ENCODE results near the gene KANSL1. TPM values are rescaled to one million over a fixed set of nuclear protein-coding genes. Genes with fewer than 3 reads are reported as not detected.

The KANSL1 gene
- polyA plus RNA-seq, 1 of the 3 experiments (the other 2 are of a cell fraction) = 10.0 TPM

- TF ChIP-seq IRF3 (IDR thresholded peaks at IDR 0.05; ENCODE audit: low read depth, low read length) = no peak
- TF ChIP-seq EZH2phosphoT487 (IDR thresholded peaks at IDR 0.05; ENCODE audit: borderline replicate concordance, low read depth) = no peak
- no peak for TF ChIP-seq TEAD4 (IDR thresholded peaks at IDR 0.05; ENCODE audit: borderline replicate concordance, insufficient read depth)
Observed at GRCh38 chr17:46192439-46193150, 634 bp downstream of the KANSL1 start (continued).

- no peaks in the 10 kb centered on the region for H3K9me3 ChIP-seq
- peaks cover 20% of the 10 kb centered on the region for H3F3A ChIP-seq (replicated peaks; ENCODE audit: insufficient read depth)
- H3K4me2 ChIP-seq = peak overlapping the region; percentile 79
- DNase-seq = no peak
- H3K4me3 ChIP-seq (ENCODE audit: low read depth in 2 of 2, low read length in 1 of 2) = peak overlapping the region; percentile 76 to 93
- ChIA-PET CTCF (interaction anchor here (1.1 to 2.3 kb wide), 10 partner anchors 10 to 190 kb away, joined by 3 to 68 read pairs (median 7); no protein-coding TSS in a partner anchor), POLR2A (interaction anchor here (1.0 to 1.7 kb wide), 2 partner anchors 75 to 109 kb away, joined by 5 to 8 read pairs; no protein-coding TSS in a partner anchor)
- H3K36me3 ChIP-seq (replicated peaks in 1 of 2; ENCODE audit: control insufficient read depth in 1 of 2, insufficient read depth in 2 of 2, low read length in 1 of 2) = peaks cover 0 to 13% of the 10 kb centered on the region in 2 experiments
- WGBS (ENCODE audit: low lambda C conversion rate) = under 1% methylated on average over 7 of the region's 7 CpGs
- H2AFZ ChIP-seq (ENCODE audit: low read depth) = peak overlapping the region; percentile 71
- H3K9ac ChIP-seq = peak overlapping the region; percentile 95
- H4K20me1 ChIP-seq (ENCODE audit: insufficient read depth) = peaks cover 65% of the 10 kb centered on the region
- peaks cover 85% of the 10 kb centered on the region for H3K79me2 ChIP-seq (ENCODE audit: insufficient read depth)
- H3K27me3 ChIP-seq (ENCODE audit: insufficient read depth) = no peaks in the 10 kb centered on the region
- peak overlapping the region; percentile 94 to 97 for H3K27ac ChIP-seq (ENCODE audit: low read depth in 2 of 2, low read length in 1 of 2)
- no peak for TF ChIP-seq USF2 (IDR thresholded peaks at IDR 0.05; ENCODE audit: borderline replicate concordance, low read depth, low read length)
- TF ChIP-seq CTCF (IDR thresholded peaks at IDR 0.05) = 0 out of 2 replicates have a peak, but pooled peaks have one; percentile 1
- H3K4me1 ChIP-seq (ENCODE audit: control insufficient read depth in 1 of 2, insufficient read depth in 2 of 2, low read depth in 1 of 2, low read length in 1 of 2) = peaks cover 14% of the 10 kb centered on the region in 2 experiments; a peak in 3 of 4 replicates
- H3K9me2 ChIP-seq = no peaks in the 10 kb centered on the region
Observed at GRCh38 chr17:46192189-46192438, 1.1 kb downstream of the KANSL1 start.

GRCh38 chr17:46191322-46192188 lies 1.7 kb downstream of the KANSL1 start:
- Histone ChIP-seq H3K9me2 (no peaks in the 10 kb centered on the region), H3K9me3 (no peaks in the 10 kb centered on the region), H3K27me3 (ENCODE audit: insufficient read depth) (no peaks in the 10 kb centered on the region), H3K4me1 (ENCODE audit: control insufficient read depth in 1 of 2, insufficient read depth in 2 of 2, low read depth in 1 of 2, low read length in 1 of 2) (peaks cover 14% of the 10 kb centered on the region in 2 experiments; a peak in 3 of 4 replicates), H2AFZ (ENCODE audit: low read depth) (peak overlapping the region; percentile 71; the same call in 1 of the 2 replicates), H3K9ac (peak overlapping the region; percentile 95), H3K4me3 (ENCODE audit: low read depth in 2 of 2, low read length in 1 of 2) (peak overlapping the region; percentile 76 to 93), H3K27ac (ENCODE audit: low read depth in 2 of 2, low read length in 1 of 2) (peak overlapping the region; percentile 94 to 97), H3F3A (replicated peaks; ENCODE audit: insufficient read depth) (peaks cover 20% of the 10 kb centered on the region), H3K79me2 (ENCODE audit: insufficient read depth) (peaks cover 85% of the 10 kb centered on the region), H3K36me3 (replicated peaks in 1 of 2; ENCODE audit: control insufficient read depth in 1 of 2, insufficient read depth in 2 of 2, low read length in 1 of 2) (peaks cover 0 to 10% of the 10 kb centered on the region in 2 experiments), H3K4me2 (peak overlapping the region; percentile 79), H4K20me1 (ENCODE audit: insufficient read depth) (peaks cover 71% of the 10 kb centered on the region)
- CTCF ChIA-PET = interaction anchor here (1.4 to 2.3 kb wide), 4 partner anchors 16 to 189 kb away, joined by 11 to 68 read pairs (median 28); no protein-coding TSS in a partner anchor
- POLR2A ChIA-PET = interaction anchor here (1.0 to 1.7 kb wide), 2 partner anchors 75 to 108 kb away, joined by 5 to 8 read pairs; no protein-coding TSS in a partner anchor
- 2% methylated on average over 20 of the region's 20 CpGs for WGBS (ENCODE audit: low lambda C conversion rate)
- peak; percentile 71 for DNase-seq
- peak; percentile 98 for TF ChIP-seq MXI1 (IDR thresholded peaks at IDR 0.05; ENCODE audit: low read depth, low read length)
- peak; percentile 84 for TF ChIP-seq USF1 (IDR thresholded peaks at IDR 0.05; ENCODE audit: borderline replicate concordance, low read depth)
- no peak for TF ChIP-seq IRF3 (IDR thresholded peaks at IDR 0.05; ENCODE audit: low read depth, low read length)
- 0 out of 2 replicates have a peak, but pooled peaks have one; percentile 1 for TF ChIP-seq RAD21 (IDR thresholded peaks at IDR 0.05; ENCODE audit: low read length)
- no peak for TF ChIP-seq YY1 (IDR thresholded peaks at IDR 0.05; ENCODE audit: low read depth)
- 0 out of 2 replicates have a peak, but pooled peaks have one; percentile 5 for TF ChIP-seq CTCF (IDR thresholded peaks at IDR 0.05)
- TF ChIP-seq SIN3A (IDR thresholded peaks at IDR 0.05; ENCODE audit: borderline replicate concordance, low read depth, low read length) = peak; percentile 88; the same call in 1 of the 2 replicates
